Measurements from ENCODE around the gene LCA5. TPM values are rescaled to one million over a fixed set of nuclear protein-coding genes. Genes with fewer than 3 reads are reported as not detected.

Gene LCA5
- total and polyA plus RNA-seq, 5 donors from 2014 or later = 0.08 to 0.30 (median 0.17) TPM; not detected in 2

DNA sequence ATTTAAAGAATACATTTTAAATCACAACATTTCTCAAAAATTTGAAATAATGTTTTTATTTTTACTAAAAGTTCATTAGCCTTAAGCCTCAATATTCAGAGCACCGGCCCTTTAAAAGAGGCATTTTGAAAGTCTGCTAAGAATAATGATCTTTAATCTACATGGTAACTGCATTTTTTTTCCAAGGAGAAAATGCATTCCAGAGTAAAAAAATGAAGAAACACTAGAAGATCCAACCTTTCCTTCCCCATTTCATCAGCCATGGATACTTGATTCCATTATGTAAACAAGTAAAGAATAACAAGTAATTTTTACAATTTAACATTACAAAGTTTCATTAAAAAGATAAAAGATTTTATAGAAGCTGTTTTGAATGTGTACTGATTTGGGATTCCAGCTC lies 21.8 kb downstream of the LCA5 start:
- no peaks in the 10 kb centered on the region for H3K36me3 Mint-ChIP-seq
- DNase-seq (no peak), ATAC-seq (ENCODE audit: low read depth in 2 of 2) (no peak)
- H3K9me3 ChIP-seq (ENCODE audit: control insufficient read depth in 2 of 2, low read length in 2 of 2) = no peaks in the 10 kb centered on the region
- no peaks in the 10 kb centered on the region for H3K27me3 ChIP-seq (ENCODE audit: control insufficient read depth, insufficient read depth, low read length)
- H3K4me1 ChIP-seq (ENCODE audit: control insufficient read depth, insufficient read depth, low read length, poor library complexity, severe bottlenecking) = no peaks in the 10 kb centered on the region
- H3K36me3 ChIP-seq (ENCODE audit: control insufficient read depth, insufficient read depth, low read length) = no peaks in the 10 kb centered on the region
- peaks cover 0 to 4% (median 0%) of the 10 kb centered on the region in 7 donors for H3K9me3 Mint-ChIP-seq
- H3K27ac Mint-ChIP-seq = no peak overlapping the region
- H3K4me3 ChIP-seq (ENCODE audit: low read depth, low read length) = no peak overlapping the region
- no peak overlapping the region for H3K4me3 Mint-ChIP-seq
- H3K27me3 Mint-ChIP-seq = no peaks in the 10 kb centered on the region
- no peak overlapping the region for H3K27ac ChIP-seq (ENCODE audit: insufficient read depth, low read length, poor library complexity, severe bottlenecking)
- no peaks in the 10 kb centered on the region for H3K4me1 Mint-ChIP-seq

DNA sequence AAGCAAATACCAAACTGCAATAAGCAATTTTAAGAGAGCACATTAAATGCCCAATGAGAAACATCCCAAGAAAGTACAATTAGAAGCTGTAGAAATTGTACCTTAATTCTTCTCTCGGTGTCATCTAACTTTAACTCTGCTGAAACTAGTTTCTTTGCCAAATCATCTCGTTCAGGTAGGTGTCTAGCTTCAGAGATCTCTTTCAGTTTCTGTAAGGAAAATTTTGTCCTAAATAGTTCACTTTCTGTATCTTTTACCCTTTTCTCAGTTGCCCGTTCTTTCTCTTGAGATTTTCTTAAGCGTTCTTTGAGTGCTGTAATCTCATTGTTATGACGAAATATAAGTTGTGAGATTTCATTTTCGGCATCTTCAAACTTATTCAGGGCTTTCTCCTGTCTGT lies 24.1 kb downstream of the LCA5 start:
- H3K27me3 ChIP-seq (ENCODE audit: control insufficient read depth, insufficient read depth, low read length) = no peaks in the 10 kb centered on the region
- no peak overlapping the region for H3K27ac ChIP-seq (ENCODE audit: insufficient read depth, low read length, poor library complexity, severe bottlenecking)
- Mint-ChIP-seq H3K9me3 (peaks cover 0 to 4% (median 0%) of the 10 kb centered on the region in 7 donors), H3K4me1 (no peaks in the 10 kb centered on the region), H3K27ac (no peak overlapping the region), H3K36me3 (no peaks in the 10 kb centered on the region), H3K4me3 (no peak overlapping the region), H3K27me3 (no peaks in the 10 kb centered on the region)
- no peak overlapping the region for H3K4me3 ChIP-seq (ENCODE audit: low read depth, low read length)
- no peaks in the 10 kb centered on the region for H3K4me1 ChIP-seq (ENCODE audit: control insufficient read depth, insufficient read depth, low read length, poor library complexity, severe bottlenecking)
- ATAC-seq (ENCODE audit: low read depth in 2 of 2) = no peak
- no peaks in the 10 kb centered on the region for H3K36me3 ChIP-seq (ENCODE audit: control insufficient read depth, insufficient read depth, low read length)
- DNase-seq = no peak
- no peaks in the 10 kb centered on the region for H3K9me3 ChIP-seq (ENCODE audit: control insufficient read depth in 2 of 2, low read length in 2 of 2)

DNA sequence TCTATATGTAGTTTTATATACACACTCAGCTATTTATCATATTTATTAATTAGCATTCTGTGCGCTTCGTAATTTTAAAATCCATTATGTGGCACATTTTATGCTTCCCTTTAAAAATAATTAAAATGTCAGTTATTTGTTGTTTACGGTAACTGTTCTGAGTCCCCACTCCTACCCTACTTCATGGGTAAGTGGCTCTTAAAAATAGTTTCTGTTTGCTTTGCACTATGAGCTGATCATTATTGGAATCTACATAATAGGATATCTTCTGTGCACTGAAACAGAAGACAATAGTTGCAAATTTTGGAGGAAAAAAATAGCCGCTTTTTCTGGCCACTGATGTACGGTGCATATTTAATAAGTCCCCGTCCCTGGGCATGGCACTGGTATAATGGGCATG lies 25.2 kb downstream of the LCA5 start:
- Histone ChIP-seq H3K4me3 (ENCODE audit: low read depth, low read length) (no peak overlapping the region), H3K36me3 (ENCODE audit: control insufficient read depth, insufficient read depth, low read length) (no peaks in the 10 kb centered on the region), H3K27ac (ENCODE audit: insufficient read depth, low read length, poor library complexity, severe bottlenecking) (no peak overlapping the region), H3K27me3 (ENCODE audit: control insufficient read depth, insufficient read depth, low read length) (no peaks in the 10 kb centered on the region), H3K4me1 (ENCODE audit: control insufficient read depth, insufficient read depth, low read length, poor library complexity, severe bottlenecking) (no peaks in the 10 kb centered on the region), H3K9me3 (ENCODE audit: control insufficient read depth in 2 of 2, low read length in 2 of 2) (no peaks in the 10 kb centered on the region)
- no peaks in the 10 kb centered on the region for H3K36me3 Mint-ChIP-seq
- peaks cover 0 to 4% (median 0%) of the 10 kb centered on the region in 7 donors for H3K9me3 Mint-ChIP-seq
- no peak for ATAC-seq (ENCODE audit: low read depth in 2 of 2)
- H3K27ac Mint-ChIP-seq = no peak overlapping the region
- no peak overlapping the region for H3K4me3 Mint-ChIP-seq
- DNase-seq = no peak
- H3K4me1 Mint-ChIP-seq = no peaks in the 10 kb centered on the region
- H3K27me3 Mint-ChIP-seq = no peaks in the 10 kb centered on the region

DNA sequence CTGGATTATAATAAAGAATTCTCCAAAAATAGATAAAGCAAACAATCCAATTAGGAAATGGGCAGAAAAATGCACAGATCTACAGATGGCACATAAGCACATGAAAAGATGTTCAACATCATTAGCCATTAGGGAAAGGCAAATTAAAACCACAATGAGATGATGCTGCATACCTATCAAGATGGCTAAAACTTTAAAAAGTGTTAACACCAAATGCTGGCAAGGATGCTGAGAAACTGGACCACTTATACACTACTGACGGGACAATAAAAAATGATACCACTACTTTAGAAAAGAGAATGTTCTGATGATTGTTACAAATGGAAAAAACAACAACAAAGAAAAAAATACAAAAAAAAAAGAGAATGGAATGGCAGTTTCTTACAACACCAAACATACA lies 26.5 kb downstream of the LCA5 start:
- H3K27me3 Mint-ChIP-seq = no peaks in the 10 kb centered on the region
- no peaks in the 10 kb centered on the region for H3K36me3 Mint-ChIP-seq
- H3K9me3 Mint-ChIP-seq = peaks cover 0 to 4% (median 0%) of the 10 kb centered on the region in 7 donors
- no peaks in the 10 kb centered on the region for H3K9me3 ChIP-seq (ENCODE audit: control insufficient read depth in 2 of 2, low read length in 2 of 2)
- H3K27ac Mint-ChIP-seq = no peak overlapping the region
- no peak overlapping the region for H3K4me3 Mint-ChIP-seq
- H3K4me3 ChIP-seq (ENCODE audit: low read depth, low read length) = no peak overlapping the region
- no peaks in the 10 kb centered on the region for H3K36me3 ChIP-seq (ENCODE audit: control insufficient read depth, insufficient read depth, low read length)
- ATAC-seq (ENCODE audit: low read depth in 2 of 2) (no peak), DNase-seq (no peak)
- no peaks in the 10 kb centered on the region for H3K27me3 ChIP-seq (ENCODE audit: control insufficient read depth, insufficient read depth, low read length)
- no peaks in the 10 kb centered on the region for H3K4me1 ChIP-seq (ENCODE audit: control insufficient read depth, insufficient read depth, low read length, poor library complexity, severe bottlenecking)
- H3K27ac ChIP-seq (ENCODE audit: insufficient read depth, low read length, poor library complexity, severe bottlenecking) = no peak overlapping the region
- H3K4me1 Mint-ChIP-seq = no peaks in the 10 kb centered on the region

DNA sequence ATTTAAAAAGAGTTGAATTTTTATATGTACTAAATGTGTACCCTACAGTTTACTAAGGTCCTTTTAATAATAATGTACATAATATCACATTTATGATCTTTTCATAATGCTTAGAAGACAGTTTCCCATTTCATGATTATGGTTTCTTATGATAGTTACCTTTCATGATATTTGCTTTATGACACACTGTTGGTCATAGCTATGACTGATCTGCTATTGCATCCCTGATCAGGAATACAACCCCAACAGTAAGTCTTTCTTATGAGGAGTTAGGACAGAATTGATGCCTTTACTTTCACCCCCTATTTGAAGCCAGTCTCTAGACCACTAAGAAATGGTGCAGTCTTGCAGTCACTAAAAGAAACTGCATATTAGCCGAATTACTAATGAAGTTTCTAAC lies 31.0 kb downstream of the LCA5 start:
- Histone ChIP-seq H3K4me1 (ENCODE audit: control insufficient read depth, insufficient read depth, low read length, poor library complexity, severe bottlenecking) (no peaks in the 10 kb centered on the region), H3K4me3 (ENCODE audit: low read depth, low read length) (no peak overlapping the region), H3K27ac (ENCODE audit: insufficient read depth, low read length, poor library complexity, severe bottlenecking) (no peak overlapping the region), H3K9me3 (ENCODE audit: control insufficient read depth in 2 of 2, low read length in 2 of 2) (no peaks in the 10 kb centered on the region), H3K36me3 (ENCODE audit: control insufficient read depth, insufficient read depth, low read length) (no peaks in the 10 kb centered on the region), H3K27me3 (ENCODE audit: control insufficient read depth, insufficient read depth, low read length) (no peaks in the 10 kb centered on the region)
- no peak overlapping the region for H3K27ac Mint-ChIP-seq
- no peaks in the 10 kb centered on the region for H3K36me3 Mint-ChIP-seq
- no peaks in the 10 kb centered on the region for H3K4me1 Mint-ChIP-seq
- H3K4me3 Mint-ChIP-seq = no peak overlapping the region
- ATAC-seq (ENCODE audit: low read depth in 2 of 2) (no peak), DNase-seq (no peak)
- H3K27me3 Mint-ChIP-seq = no peaks in the 10 kb centered on the region
- peaks cover 0 to 4% (median 0%) of the 10 kb centered on the region in 7 donors for H3K9me3 Mint-ChIP-seq

DNA sequence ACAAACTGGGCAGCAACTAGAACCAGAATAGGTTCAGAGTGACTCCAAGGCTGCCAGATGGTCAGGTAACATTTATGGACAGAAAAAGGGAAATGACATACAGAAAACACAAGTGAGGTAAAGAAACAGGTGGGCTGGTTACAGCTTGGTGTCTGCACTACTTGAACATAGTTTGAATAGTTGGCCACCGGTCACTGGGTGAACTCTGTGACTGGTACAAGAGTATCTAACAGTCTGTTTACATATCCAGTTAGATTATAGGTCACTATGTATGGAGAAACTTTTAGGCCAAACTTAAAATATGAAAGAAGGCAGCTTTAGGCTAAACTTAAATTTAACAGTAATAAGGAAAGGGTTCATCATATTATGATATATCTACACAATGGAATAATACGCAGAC lies 32.9 kb downstream of the LCA5 start:
- Mint-ChIP-seq H3K9me3 (no peaks in the 10 kb centered on the region), H3K4me1 (no peaks in the 10 kb centered on the region), H3K27ac (no peak overlapping the region), H3K36me3 (no peaks in the 10 kb centered on the region), H3K27me3 (no peaks in the 10 kb centered on the region), H3K4me3 (no peak overlapping the region)
- ATAC-seq (ENCODE audit: low read depth in 2 of 2) (no peak), DNase-seq (no peak)
- H3K4me3 ChIP-seq (ENCODE audit: low read depth, low read length) = no peak overlapping the region
- no peaks in the 10 kb centered on the region for H3K36me3 ChIP-seq (ENCODE audit: control insufficient read depth, insufficient read depth, low read length)
- no peak overlapping the region for H3K27ac ChIP-seq (ENCODE audit: insufficient read depth, low read length, poor library complexity, severe bottlenecking)
- no peaks in the 10 kb centered on the region for H3K9me3 ChIP-seq (ENCODE audit: control insufficient read depth in 2 of 2, low read length in 2 of 2)
- H3K27me3 ChIP-seq (ENCODE audit: control insufficient read depth, insufficient read depth, low read length) = no peaks in the 10 kb centered on the region
- no peaks in the 10 kb centered on the region for H3K4me1 ChIP-seq (ENCODE audit: control insufficient read depth, insufficient read depth, low read length, poor library complexity, severe bottlenecking)

GRCh38 chr6:79498842-79499241 lies 38.4 kb downstream of the LCA5 start:
- Mint-ChIP-seq H3K4me3 (no peak overlapping the region), H3K27me3 (peaks cover 2% of the 10 kb centered on the region), H3K9me3 (peaks cover 0 to 2% (median 0%) of the 10 kb centered on the region in 7 donors), H3K27ac (no peak overlapping the region), H3K36me3 (no peaks in the 10 kb centered on the region), H3K4me1 (no peaks in the 10 kb centered on the region)
- no peak for DNase-seq
- no peak overlapping the region for H3K27ac ChIP-seq (ENCODE audit: insufficient read depth, low read length, poor library complexity, severe bottlenecking)
- H3K36me3 ChIP-seq (ENCODE audit: control insufficient read depth, insufficient read depth, low read length) = no peaks in the 10 kb centered on the region
- H3K4me1 ChIP-seq (ENCODE audit: control insufficient read depth, insufficient read depth, low read length, poor library complexity, severe bottlenecking) = no peaks in the 10 kb centered on the region
- H3K9me3 ChIP-seq (ENCODE audit: control insufficient read depth in 2 of 2, low read length in 2 of 2) = no peaks in the 10 kb centered on the region
- H3K27me3 ChIP-seq (ENCODE audit: control insufficient read depth, insufficient read depth, low read length) = no peaks in the 10 kb centered on the region
- no peak for ATAC-seq (ENCODE audit: low read depth in 2 of 2)
- no peak overlapping the region for H3K4me3 ChIP-seq (ENCODE audit: low read depth, low read length)

- H3K4me1 Mint-ChIP-seq = no peaks in the 10 kb centered on the region
- no peak for ATAC-seq (ENCODE audit: low read depth in 2 of 2)
- no peaks in the 10 kb centered on the region for H3K36me3 Mint-ChIP-seq
- H3K27ac ChIP-seq (ENCODE audit: insufficient read depth, low read length, poor library complexity, severe bottlenecking) = no peak overlapping the region
- H3K9me3 ChIP-seq (ENCODE audit: control insufficient read depth in 2 of 2, low read length in 2 of 2) = no peaks in the 10 kb centered on the region
- H3K4me3 Mint-ChIP-seq = no peak overlapping the region
- no peaks in the 10 kb centered on the region for H3K4me1 ChIP-seq (ENCODE audit: control insufficient read depth, insufficient read depth, low read length, poor library complexity, severe bottlenecking)
- H3K27ac Mint-ChIP-seq = no peak overlapping the region
- no peaks in the 10 kb centered on the region for H3K27me3 ChIP-seq (ENCODE audit: control insufficient read depth, insufficient read depth, low read length)
- H3K9me3 Mint-ChIP-seq = peaks cover 0 to 2% (median 0%) of the 10 kb centered on the region in 7 donors
- H3K4me3 ChIP-seq (ENCODE audit: low read depth, low read length) = no peak overlapping the region
- no peak for DNase-seq
- no peaks in the 10 kb centered on the region for H3K36me3 ChIP-seq (ENCODE audit: control insufficient read depth, insufficient read depth, low read length)
- peaks cover 4% of the 10 kb centered on the region for H3K27me3 Mint-ChIP-seq
Observed at GRCh38 chr6:79495246-79495645, 42.0 kb downstream of the LCA5 start.

Measured in CD4-positive, CD25-positive, alpha-beta regulatory T cell (primary cell).